Kasumi-1 (cell line): ENCODE measurements around the gene PALLD.
A peak's percentile ranks its signal among the peaks of the same experiment; 100 is the strongest.

Source experiments
- DNase-seq, 2 experiments: peaks; one replicate each; lab custom pipeline; 2025; lab: John Stamatoyannopoulos, UW

The PALLD gene

DNA sequence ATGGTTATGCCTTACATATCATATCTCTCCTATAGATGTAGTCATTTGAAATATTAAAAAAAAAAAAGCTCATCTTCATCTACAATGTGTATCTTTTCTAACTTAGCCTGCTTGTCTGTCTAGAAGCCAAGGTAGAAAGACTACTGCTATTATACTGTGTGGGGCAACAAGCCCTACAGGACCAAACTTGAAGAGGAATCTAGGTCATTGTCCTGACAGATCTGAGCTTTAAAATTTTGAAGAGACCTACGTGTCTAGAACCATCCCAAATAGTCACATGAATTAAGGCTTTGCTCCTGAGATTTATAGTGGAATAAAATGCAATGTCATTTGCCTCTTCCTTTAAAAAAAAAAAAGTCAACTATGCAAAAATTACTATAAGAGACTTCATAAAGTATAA is 95.8 kb downstream of the PALLD start:
- DNase-seq = no peak

DNA sequence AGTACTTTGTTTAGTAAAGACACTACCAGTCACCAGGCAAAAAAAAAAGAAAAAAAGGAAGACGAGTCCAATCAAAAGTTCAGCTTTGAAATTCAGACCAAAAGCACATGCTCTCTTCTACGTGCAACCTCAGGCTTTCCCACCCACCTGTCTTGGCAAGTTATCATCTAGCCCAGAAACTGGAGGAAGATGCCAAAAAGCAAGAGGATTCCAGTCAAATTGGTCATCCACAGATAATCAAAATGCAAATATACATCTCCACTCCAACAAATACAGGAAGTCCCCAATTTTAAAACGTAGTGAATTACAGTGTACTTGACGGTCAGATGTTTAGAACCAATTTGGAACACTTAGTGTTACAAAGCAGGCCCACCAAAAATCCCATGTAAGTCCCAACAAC is 96.5 kb downstream of the PALLD start:
- DNase-seq = no peak

DNA sequence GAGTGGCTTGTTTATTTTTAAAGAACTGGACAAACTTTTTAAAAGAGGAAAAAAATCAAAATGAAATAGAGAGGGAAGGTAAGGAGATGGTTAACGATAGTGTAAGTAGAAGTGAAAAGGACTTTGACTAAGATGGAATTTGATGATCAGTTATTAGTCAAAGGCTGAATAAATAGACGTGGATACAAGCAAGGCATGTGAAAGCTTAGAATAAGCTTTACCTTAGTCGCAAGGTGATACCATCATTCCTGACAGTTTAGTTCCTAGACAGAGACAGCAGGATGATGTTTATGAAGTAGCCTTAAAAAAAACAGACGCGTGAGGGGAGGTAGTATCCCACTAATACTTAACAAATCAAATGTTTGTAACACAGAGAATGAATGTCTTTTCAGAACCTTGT is 97.3 kb downstream of the PALLD start:
- no peak for DNase-seq

DNA sequence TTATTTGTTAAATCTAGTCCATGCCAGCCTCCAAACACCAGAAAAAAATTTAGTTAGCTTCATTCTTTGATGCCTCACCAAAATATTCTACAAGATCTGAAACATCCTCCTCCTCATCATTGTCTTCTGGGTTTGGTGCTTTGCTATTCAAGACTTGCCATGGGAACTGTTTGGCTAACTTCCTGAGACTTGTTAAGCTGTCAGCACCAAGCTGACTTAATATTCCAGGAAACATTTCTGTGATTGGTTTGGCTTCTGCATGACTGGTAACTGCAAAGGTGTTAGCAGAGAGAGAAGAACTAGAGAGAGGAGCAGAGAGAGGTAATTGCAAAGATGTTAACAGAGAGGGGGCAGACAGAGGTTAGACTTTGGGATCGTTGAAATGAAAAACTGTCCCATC is 101.3 kb downstream of the PALLD start:
- DNase-seq = no peak

DNA sequence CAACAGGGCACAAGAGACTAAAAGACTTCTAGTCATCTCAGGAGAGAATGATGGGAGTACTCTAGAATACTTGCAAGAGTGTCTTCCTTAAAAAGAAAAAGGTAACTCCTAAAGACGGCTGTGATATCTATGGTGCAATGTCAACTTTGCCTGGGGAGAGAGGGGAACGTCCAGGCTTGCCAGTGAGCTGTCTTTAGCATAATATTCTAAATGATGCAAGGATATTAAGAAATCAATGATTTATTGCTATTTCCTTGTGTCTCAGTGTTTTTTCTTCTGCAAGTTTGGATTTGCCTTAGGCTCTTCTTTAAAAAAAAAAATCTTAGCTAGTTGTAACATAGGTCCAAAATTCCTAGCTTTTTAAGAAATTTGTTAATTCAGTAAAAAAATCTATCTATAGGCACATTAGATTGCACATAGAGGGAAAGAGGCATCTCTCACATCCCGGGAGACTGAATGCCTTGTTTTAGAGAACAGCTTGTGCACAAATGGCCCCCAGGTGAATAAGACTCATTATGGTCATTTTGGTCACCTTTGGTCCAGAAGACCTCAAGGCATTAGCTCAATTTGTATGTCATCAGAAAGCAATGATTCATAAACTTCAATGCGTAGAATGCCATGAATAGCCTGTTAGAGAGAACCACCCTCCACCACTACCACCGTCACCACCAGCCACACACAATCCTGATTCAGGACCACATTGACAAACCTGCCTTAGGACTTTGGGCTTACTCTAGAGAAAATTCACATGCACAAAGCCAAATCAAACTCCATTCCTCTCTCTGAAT is 104.1 kb downstream of the PALLD start:
- DNase-seq = no peak

DNA sequence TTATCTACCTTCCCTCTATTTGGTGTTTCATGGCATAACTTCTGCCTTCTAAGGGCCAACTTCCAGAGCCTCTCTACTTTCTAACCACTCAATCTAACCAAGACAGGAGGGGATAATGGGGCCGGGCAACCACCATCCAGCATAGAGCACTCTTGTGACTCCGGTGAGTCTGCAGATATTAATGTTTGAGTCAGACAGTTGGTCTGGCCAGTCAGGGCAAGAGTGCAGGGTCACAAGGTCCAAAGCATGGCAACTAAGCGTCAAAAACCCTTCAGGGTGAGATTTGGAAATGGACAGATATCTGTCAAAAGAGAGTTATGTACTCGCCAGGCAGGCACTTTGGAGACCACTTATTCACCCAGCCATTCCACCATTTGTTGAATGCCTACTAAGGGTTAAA is 105.0 kb downstream of the PALLD start:
- DNase-seq = no peak

DNA sequence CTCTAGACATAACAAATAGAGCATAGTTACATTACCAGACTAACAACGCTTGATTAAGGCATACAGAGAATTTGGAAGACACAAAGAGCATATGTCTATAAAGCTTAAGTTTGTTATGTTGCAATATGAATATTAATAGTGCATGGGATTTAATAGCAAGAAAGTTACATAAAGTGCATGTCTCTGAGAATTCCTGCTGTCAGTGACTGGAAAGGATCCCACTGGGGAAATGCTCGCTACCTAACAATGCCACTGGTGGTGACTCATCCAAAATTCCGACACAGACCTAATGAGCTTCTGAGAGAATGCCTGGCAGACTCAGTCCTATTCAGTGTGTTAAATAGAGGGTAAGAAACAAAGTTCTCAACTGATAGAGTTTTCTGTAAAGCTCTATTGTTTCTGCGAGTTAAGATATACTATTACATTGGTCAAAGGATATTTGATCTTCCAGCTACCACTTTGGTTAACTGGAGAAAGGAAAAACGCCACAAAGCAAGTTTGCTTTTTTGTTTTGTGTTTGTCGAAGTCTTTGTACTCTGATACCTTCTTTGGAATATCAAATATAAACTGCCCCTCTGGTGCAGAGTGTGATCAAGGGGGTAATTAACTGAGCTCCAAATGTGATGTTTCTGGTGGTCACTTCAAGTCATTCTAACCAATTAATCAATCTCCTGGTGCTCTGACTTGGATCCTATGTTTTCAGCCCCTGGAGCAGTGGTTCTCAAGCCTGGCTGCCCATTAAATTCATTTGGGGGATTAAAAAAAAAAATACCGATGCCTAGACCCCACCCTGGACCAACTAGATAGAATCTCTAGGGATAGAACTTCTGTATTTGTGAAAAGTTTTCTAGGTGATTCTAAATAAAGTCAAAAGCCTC is 107.9 kb downstream of the PALLD start:
- no peak for DNase-seq

DNA sequence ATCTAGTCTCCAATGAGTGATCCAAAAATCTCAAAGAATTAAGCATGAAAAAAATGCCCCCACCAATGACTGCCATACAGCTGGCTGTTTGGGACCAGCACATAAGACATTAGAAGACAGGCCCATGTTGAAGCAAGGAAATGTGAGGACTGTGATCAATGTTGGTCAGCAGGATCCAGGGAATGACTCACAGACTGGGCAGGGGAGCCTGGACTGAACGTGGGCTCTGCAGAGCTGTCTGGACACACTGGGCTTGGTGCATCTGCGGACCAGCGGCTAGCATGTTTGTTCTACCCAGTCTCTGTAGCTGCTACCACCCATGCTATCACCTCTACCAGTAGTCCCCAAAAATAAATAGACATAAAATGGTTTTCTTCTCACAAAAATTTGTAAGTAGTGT is 108.6 kb downstream of the PALLD start:
- no peak for DNase-seq

DNA sequence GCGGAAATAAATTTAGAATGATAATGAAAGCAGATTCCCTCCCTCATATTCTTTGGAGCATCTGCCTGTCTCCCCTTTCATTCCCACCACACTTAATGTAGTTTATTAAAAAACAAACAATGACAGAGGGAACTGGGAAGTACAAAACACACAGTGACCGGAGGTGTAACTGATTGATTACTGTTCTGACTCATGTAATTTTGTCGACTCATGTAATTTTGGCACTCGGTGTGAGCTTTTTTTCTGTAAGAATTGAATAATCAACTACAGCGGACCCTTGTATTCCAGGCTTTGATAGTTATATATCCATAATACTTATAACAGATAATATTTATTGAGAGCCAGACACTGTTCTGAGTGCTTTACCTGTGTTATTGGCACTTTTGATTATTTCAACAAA is 110.4 kb downstream of the PALLD start:
- no peak for DNase-seq

DNA sequence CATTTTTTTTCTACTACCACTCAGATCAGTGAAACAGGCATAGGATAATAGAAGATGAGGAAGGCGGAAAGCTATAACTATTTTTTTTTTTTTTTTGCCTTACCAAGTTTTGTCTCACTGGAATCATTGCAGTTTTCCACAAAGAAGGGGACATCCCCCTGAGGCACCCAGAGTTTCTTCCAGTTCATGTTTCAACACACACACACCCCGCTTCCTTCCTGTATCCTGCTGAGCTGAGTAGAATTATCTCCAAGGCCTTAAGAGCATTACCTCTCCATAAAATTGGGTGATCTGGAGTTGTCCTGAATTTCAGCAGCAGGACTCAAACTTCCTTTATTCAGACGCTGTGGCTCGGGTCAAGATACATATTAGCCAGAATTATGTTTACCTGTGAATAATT is 111.9 kb downstream of the PALLD start:
- DNase-seq = peak; percentile 26 to 32

DNA sequence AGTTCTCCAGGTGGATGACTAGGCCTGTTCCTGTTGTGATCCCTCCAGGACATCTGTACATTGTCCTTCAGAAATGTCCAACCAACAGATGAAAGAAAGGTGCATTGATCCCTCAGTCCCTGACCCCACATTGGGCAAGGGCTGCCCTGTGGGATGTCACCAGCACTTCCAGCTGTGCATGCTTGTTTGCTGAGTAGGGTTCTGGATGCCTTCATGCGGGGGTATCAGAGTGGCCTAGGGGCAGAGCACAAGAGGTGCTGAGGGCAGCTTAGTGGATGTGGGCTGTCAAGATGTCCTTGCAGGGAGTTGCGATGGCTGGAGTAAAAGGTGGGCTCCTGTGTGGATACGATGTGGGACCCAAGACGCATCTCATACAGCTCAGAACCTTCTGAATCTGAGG is 112.5 kb downstream of the PALLD start:
- DNase-seq = no peak

DNA sequence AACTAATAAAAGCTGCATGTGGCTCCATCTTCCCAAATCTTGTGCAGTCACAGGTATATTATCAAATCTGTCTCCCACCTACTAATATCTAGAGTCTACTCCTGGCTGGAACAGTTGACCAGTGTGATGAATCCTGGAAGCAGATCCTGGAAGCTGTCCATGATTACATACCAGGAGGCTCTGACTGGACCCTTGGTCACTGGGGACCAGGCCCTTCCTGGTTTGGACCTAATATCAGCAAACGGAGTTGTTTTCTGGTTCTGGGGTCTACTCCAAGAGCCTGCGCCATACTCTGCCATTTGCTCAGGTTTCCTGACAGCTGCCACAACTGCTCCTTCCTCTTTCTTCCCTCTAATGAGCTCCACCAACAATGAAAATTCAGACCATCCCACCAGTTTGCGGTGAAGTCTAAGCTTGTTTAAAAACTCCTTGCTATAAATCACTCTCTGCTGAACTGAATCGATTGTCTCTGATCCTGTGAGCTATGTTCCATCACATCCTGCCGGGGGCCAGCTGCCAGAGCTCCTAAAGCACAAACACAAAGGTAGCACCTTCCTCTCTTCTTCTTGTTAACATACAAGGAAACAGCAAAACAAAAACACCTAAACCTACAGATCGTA is 114.2 kb downstream of the PALLD start:
- DNase-seq = peak; percentile 15 to 22

DNA sequence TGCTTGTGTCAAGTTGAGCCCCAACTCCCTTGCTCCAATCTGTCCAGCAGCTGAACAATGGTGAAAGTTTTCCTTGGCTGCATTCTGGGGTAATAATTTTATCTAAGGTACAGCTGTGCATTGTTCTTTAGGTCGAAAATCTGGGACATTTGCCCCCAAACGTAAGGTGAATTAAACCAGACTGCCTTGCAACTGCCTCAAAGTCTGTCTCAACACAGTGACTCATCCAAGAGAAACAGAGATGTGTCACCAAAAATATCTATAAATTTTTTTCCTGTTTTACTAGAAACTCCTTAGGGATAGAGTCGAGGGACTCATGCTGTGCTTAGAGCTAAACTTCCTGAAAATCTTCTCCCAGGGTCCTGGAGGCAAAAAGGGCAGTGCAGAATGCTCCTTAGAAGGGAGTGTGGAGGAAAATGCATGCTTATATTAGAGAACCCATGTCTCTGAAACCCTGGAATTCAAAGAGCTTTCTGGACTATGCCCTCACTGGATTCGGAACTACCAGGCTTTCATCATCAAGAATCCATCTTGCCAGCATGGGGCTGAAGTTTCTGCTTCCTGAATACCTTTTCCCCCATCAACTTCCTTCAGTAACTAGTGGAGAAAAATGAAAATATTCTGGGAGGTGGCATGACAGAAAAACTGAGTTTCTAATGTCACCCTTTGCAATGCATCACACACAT is 115.7 kb downstream of the PALLD start:
- DNase-seq = no peak

DNA sequence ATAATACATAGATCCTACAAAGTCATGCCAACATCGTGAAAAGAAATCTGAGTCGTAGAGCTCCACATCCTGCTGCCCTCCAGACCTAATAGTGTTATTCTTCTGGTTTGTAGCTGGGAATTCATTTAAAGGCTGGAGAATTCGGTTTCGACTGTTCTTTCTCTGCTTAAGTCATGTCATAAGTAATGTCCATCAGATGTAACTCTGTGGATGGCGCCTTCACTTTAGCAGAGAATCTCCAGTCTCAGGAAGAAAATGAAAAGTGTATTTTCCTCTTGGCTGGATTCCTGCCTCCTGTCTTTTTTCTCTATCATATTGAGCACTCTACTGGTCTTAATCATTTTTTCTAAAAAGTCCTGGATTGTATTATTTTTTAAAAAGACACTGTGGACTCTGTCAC is 117.0 kb downstream of the PALLD start:
- no peak for DNase-seq

DNA sequence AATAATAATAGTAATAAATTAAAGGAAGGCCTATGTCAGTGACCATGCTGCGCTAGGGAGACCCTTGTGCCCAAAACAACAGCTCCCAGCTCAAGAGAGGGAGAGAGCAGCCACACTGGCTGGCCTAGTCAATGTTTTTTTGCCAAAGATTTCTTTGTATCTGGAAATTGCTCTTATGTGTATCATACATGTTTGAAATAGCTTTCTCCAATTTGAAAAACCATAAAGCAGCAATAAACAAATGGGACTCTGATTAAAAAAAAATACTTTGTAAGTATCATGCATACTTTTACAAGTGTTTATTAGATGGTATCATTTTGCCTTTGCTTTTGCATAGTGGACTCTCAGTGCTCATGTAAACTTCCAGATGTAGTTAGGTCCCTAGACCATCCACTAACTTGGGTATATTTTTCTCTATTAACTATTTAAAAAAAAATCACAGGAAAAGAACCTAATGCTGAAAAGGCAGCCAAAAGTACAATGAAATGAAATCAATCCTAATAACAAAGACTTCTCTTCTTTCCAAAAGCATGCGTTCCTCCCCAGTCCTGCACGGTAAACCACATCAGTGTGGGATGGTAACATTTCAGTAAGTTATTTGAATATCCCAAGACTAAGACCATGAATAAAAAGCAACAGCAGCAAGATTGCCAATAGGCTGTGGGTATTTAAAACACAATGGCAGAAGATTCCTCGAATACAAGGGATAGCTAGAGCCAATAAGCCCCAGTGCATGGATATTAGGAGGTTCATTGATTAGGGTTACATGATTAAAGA is 117.6 kb downstream of the PALLD start:
- no peak for DNase-seq

DNA sequence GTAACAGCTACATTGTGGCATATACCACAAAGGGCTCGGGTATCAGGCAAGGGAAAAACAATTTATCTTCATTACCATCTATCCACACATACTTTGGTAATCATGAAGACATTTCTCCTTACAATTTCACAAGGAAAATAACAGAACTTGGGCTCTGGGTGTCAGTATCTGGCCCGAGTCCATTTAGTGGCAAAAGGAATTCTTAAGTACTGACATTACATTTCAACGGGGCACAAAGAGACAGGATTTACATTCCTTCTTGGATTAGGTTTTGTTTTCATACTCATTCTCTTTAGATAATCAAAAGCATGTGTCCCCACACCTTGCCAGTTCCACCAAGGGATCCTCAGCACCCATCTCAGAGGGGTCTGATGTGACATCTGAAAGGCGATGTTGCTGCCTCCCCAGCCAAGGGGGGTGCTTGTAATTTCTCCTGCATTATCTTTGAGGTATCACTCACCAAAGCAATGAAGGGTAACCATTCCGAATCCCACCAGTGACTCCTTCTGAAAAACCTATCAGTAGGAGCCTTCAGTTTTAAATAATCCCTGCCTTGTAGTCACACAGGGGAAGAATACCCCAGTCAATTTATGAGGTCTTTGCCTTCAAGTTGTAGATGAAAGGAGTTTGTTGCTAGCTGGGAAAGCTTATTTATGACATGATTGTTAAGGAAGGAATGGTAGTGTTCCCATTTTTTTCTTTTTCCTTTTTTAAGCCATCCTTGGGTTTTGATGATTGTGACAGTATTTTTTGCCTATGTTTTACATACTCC is 118.6 kb downstream of the PALLD start:
- no peak for DNase-seq

DNA sequence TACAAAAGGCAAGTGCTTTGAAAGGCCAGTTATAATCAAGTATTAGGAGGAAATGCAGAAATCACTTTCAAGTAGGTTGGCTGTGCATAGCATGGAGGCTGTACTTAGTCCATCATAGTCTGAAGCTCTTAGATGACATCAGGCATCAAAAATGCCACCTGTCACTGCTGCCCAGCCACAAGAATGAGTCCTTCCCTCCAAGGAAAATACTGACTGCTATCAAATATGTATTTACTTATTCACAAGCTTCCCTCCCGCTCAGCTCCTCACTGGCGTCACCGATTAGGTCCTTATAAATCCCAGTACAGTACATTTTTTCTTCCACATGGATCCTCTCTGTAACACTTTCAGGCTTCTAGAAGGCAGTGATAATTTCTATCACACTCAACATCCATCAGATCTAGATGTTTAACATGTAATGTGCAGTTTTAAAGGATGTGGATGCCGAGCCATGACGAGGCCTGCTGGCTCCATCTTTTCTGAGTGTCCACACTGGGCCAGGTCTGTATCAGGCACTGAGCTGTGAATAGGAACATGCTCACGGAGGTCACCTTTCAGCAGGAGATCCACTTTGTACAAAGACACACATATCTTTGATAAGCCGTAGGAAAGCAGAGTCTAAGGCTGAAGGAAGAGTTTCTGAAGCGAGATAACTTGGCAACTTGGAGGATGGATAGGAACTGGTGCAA is 121.9 kb downstream of the PALLD start:
- DNase-seq = no peak

DNA sequence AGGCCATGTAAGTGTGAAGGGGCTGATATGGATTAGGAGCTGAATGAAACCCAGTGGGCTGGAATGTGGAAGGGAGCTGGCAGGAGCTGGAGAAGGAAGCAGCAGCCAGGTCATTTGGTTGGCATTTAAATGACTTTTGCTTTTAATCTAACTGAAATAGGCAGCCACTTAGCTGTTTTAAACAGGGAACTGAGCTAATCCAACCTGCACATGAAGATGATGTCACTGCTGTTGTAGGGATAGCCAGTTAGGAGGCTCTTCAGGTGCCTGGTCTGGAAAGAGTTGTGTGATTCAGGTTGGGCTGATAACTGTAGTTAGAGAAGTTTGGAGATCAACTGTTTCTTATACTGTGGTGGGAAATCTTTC is 122.4 kb downstream of the PALLD start:
- DNase-seq = no peak

DNA sequence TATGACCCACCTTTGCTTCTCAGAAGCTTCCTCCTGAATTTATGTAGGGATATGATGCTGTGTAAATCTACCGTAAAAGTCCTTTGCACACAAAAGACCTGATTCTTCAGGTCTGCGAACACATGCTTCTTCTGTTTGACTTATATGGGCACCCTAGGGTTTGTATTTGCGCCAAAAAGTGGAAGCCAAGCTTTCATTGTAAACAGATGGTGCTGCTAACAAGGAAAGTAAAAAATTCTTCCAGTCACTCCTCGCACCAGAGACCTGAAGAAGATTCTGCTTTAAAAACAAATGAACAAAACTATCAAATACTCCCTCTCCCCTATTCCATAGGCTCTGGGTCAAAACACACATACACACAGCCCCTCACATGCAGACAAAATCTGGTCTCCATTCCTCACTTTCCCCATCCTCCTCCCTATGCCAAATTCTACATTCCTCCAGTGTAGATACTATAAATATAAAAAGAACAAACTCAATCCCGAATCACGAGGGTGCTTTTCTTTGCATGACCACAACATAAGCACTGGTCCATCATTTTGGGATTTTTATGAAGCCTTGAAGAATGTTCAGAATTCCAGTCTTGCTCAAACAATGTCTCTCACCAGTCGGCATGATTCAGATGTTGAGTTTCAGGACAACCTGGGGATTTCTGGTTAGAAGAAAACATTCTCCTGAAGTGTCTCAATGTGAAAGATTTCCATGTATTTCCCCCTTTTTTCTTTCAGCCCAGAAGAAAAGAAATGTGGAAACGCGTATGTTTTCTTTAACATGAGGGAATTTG is 125.1 kb downstream of the PALLD start:
- DNase-seq = no peak
